Measurements from ENCODE around the gene FBLN2. TPM values are rescaled to one million over a fixed set of nuclear protein-coding genes. Genes with fewer than 3 reads are reported as not detected.

Gene FBLN2
- total RNA-seq, 4 donors from 2014 or later = 75.7 to 159 (median 89.8) TPM

- 89 to 94% methylated on average over 17 of the region's 20 CpGs for WGBS, 2 donors
- intact Hi-C loops (cut with DNase I) = no loop called here
- H3K9me3 ChIP-seq = no peaks in the 10 kb centered on the region
- no peak for DNase-seq
- no peak overlapping the region for H3K27ac ChIP-seq
- no peaks in the 10 kb centered on the region for H3K27me3 ChIP-seq
- no peaks in the 10 kb centered on the region for H3K4me1 ChIP-seq
- no peak overlapping the region for H3K4me3 ChIP-seq (replicated peaks in 1 of 3)
- TF ChIP-seq, protein P1, sequence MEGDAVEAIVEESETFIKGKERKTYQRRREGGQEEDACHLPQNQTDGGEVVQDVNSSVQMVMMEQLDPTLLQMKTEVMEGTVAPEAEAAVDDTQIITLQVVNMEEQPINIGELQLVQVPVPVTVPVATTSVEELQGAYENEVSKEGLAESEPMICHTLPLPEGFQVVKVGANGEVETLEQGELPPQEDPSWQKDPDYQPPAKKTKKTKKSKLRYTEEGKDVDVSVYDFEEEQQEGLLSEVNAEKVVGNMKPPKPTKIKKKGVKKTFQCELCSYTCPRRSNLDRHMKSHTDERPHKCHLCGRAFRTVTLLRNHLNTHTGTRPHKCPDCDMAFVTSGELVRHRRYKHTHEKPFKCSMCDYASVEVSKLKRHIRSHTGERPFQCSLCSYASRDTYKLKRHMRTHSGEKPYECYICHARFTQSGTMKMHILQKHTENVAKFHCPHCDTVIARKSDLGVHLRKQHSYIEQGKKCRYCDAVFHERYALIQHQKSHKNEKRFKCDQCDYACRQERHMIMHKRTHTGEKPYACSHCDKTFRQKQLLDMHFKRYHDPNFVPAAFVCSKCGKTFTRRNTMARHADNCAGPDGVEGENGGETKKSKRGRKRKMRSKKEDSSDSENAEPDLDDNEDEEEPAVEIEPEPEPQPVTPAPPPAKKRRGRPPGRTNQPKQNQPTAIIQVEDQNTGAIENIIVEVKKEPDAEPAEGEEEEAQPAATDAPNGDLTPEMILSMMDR (IDR thresholded peaks at IDR 0.05) = no peak
- TF ChIP-seq POLR2A (IDR thresholded peaks at IDR 0.05) = no peak
- H3K36me3 ChIP-seq = no peaks in the 10 kb centered on the region
Observed at GRCh38 chr3:13608969-13609725, 60.2 kb downstream of the FBLN2 start.

DNA sequence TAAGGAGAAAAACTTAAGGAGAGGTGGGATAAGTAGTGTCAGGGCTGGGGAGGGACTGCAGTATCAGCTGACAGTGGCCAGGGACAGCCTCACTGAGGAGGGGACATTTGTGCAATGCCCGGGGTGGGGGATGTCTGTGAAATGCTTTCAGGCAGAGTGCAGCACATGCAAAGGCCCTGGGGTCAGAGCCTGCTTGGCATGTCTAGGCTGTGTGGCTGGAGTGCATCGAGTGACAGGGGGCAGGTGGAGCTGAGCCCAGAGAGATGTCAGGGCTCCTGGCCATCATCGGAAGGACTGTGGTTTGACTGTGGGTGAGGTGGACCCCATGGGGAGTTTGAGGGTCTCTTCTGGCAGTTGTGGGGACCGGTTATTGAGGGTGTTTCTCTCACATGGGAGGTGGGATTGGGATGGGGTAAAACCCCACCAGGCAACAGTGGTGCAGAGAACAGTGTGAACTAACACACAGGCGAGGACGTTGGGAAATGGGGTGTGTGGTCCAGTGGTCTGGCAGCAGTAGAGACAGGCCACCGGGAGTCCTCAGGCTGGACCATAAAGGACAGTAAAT is 61.2 kb downstream of the FBLN2 start:
- Histone ChIP-seq H3K4me1 (no peaks in the 10 kb centered on the region), H3K4me3 (replicated peaks in 1 of 3) (no peak overlapping the region), H3K36me3 (no peaks in the 10 kb centered on the region), H3K27ac (no peak overlapping the region), H3K9me3 (no peaks in the 10 kb centered on the region), H3K27me3 (no peaks in the 10 kb centered on the region)
- intact Hi-C loops (cut with DNase I) = no loop called here
- TF ChIP-seq, protein P1 (IDR thresholded peaks at IDR 0.05) = no peak
- TF ChIP-seq POLR2A (IDR thresholded peaks at IDR 0.05) = no peak
- DNase-seq = no peak
- 85 to 89% methylated on average over 7 of the region's 7 CpGs for WGBS, 2 donors

DNA sequence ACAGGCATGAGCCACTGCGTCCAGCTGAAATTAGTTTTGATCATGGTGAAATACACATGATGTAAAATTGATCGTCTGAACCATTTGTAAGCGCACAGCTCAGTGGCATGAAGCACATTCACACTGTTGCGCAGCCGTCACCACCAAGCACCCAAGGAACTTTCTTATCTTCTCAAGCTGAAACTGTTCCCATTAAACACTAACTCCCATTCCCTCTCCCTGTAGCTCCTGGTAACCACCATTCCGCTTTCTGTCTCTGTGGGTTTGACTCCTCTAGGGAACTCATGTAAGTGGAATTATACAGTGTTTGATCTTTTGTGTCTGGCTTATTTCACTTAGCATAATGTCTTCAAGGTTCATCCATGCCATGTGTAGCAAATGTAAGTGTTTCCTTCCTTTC is 62.3 kb downstream of the FBLN2 start:
- no peak for DNase-seq
- intact Hi-C loops (cut with DNase I) = no loop called here
- no peaks in the 10 kb centered on the region for H3K36me3 ChIP-seq
- H3K4me3 ChIP-seq (replicated peaks in 1 of 3) = no peak overlapping the region
- 94 to 96% methylated on average over 6 of the region's 6 CpGs for WGBS, 2 donors
- H3K4me1 ChIP-seq = no peaks in the 10 kb centered on the region
- H3K9me3 ChIP-seq = no peaks in the 10 kb centered on the region
- no peak for TF ChIP-seq POLR2A (IDR thresholded peaks at IDR 0.05)
- TF ChIP-seq, protein P1 (IDR thresholded peaks at IDR 0.05) = no peak
- H3K27me3 ChIP-seq = no peaks in the 10 kb centered on the region
- no peak overlapping the region for H3K27ac ChIP-seq

DNA sequence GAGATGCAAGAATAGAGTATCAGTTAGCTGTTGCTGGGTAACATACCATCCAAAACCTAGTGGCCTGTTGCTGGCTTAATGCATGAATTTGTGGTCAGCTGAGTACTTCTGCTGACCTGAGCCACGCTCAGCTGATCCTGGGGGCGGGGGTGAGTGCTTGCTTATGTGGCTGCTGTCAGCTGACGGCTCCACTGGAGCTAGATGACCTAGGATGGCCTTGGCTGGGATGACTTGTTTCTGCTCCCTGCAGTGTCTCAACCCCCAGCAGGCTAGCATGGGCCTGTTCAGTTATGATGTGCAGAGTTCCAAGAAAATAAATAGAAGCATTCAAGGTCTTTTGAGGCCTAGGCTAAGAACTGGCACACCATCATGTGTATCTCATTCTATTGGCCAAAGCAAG is 63.9 kb downstream of the FBLN2 start:
- WGBS, 2 donors = 69 to 97% methylated on average over 3 of the region's 3 CpGs
- H3K4me1 ChIP-seq = no peaks in the 10 kb centered on the region
- H3K36me3 ChIP-seq = no peaks in the 10 kb centered on the region
- no peaks in the 10 kb centered on the region for H3K9me3 ChIP-seq
- H3K4me3 ChIP-seq (replicated peaks in 1 of 3) = no peak overlapping the region
- peak; percentile 11 to 38 for DNase-seq
- no peaks in the 10 kb centered on the region for H3K27me3 ChIP-seq
- H3K27ac ChIP-seq = no peak overlapping the region
- intact Hi-C loops (cut with DNase I) = no loop called here
- TF ChIP-seq, protein P1 (IDR thresholded peaks at IDR 0.05) = no peak
- TF ChIP-seq POLR2A (IDR thresholded peaks at IDR 0.05) = no peak
